Measurements from ENCODE around the gene HMGXB3. TPM values are rescaled to one million over a fixed set of nuclear protein-coding genes. Genes with fewer than 3 reads are reported as not detected.
"Not testable (repeated sequence)": the region's sequence is repeated elsewhere in the genome, so short reads cannot be mapped to it uniquely, and the experiment has no call there.

The HMGXB3 gene
- total RNA-seq, 1 experiment from 2014 or later: 67.8 TPM

GRCh38 chr5:150045549-150045948 is 45.0 kb downstream of the HMGXB3 start:
- H3K4me1 Mint-ChIP-seq (ENCODE audit: insufficient read depth, unreplicated experiment): peaks cover 31% of the 10 kb centered on the region
- BruUV-seq (replicated peaks): no TSS peak

GRCh38 chr5:150046031-150046430 is 45.5 kb downstream of the HMGXB3 start:
- Mint-ChIP-seq H3K4me3 (ENCODE audit: unreplicated experiment) (no peak overlapping the region), H3K27me3 (ENCODE audit: insufficient read depth, unreplicated experiment) (no peaks in the 10 kb centered on the region), H3K4me1 (ENCODE audit: insufficient read depth, unreplicated experiment) (peaks cover 36% of the 10 kb centered on the region), H3K9me3 (ENCODE audit: unreplicated experiment) (no peaks in the 10 kb centered on the region), H3K27ac (ENCODE audit: low read depth, unreplicated experiment) (no peak overlapping the region), H3K36me3 (ENCODE audit: insufficient read depth, unreplicated experiment) (peaks cover 96% of the 10 kb centered on the region)
- intact Hi-C loops (cut with micrococcal nuclease): no loop called here
- BruUV-seq (replicated peaks): no TSS peak
- CTCF ChIA-PET: interaction anchor here (0.6 to 1.8 kb wide), 10 partner anchors 9 to 269 kb away, joined by 3 to 8 read pairs (median 3); partner anchors contain the start of genes HMGXB3 and TIGD6
- POLR2A ChIA-PET: interaction anchor here (1.0 kb wide), 1 partner anchor 43 kb away, joined by 3 read pairs; no protein-coding TSS in a partner anchor
- DNase-seq (ENCODE audit: unreplicated experiment): no peak
- TF ChIP-seq CTCF (IDR thresholded peaks at IDR 0.05; ENCODE audit: unreplicated experiment): no peak

More at GRCh38 chr5:150045549-150045948, 45.0 kb downstream of the HMGXB3 start:
- no peaks in the 10 kb centered on the region for H3K27me3 Mint-ChIP-seq (ENCODE audit: insufficient read depth, unreplicated experiment)
- POLR2A ChIA-PET: interaction anchor here (0.6 to 1.0 kb wide), 3 partner anchors 43 to 358 kb away, joined by 3 read pairs; no protein-coding TSS in a partner anchor
- no peak overlapping the region for H3K27ac Mint-ChIP-seq (ENCODE audit: low read depth, unreplicated experiment)
- no peaks in the 10 kb centered on the region for H3K9me3 Mint-ChIP-seq (ENCODE audit: unreplicated experiment)
- intact Hi-C loops (cut with micrococcal nuclease): no loop called here
- no peak overlapping the region for H3K4me3 Mint-ChIP-seq (ENCODE audit: unreplicated experiment)
- DNase-seq (ENCODE audit: unreplicated experiment): no peak
- no peak for TF ChIP-seq CTCF (IDR thresholded peaks at IDR 0.05; ENCODE audit: unreplicated experiment)
- CTCF ChIA-PET: interaction anchor here (0.6 to 1.8 kb wide), 14 partner anchors 9 to 268 kb away, joined by 3 to 8 read pairs (median 3); partner anchors contain the start of genes HMGXB3 and TIGD6
- H3K36me3 Mint-ChIP-seq (ENCODE audit: insufficient read depth, unreplicated experiment): peaks cover 96% of the 10 kb centered on the region

- Mint-ChIP-seq H3K4me1 (ENCODE audit: insufficient read depth, unreplicated experiment) (peaks cover 46% of the 10 kb centered on the region), H3K27ac (ENCODE audit: low read depth, unreplicated experiment) (peak overlapping the region; percentile 60), H3K36me3 (ENCODE audit: insufficient read depth, unreplicated experiment) (peaks cover 88% of the 10 kb centered on the region)
- not testable (repeated sequence) for BruUV-seq (replicated peaks); H3K27me3 Mint-ChIP-seq (ENCODE audit: insufficient read depth, unreplicated experiment); H3K9me3 Mint-ChIP-seq (ENCODE audit: unreplicated experiment); H3K4me3 Mint-ChIP-seq (ENCODE audit: unreplicated experiment)
- peak; percentile 90 for DNase-seq (ENCODE audit: unreplicated experiment)
- intact Hi-C loops (cut with micrococcal nuclease): loop anchor here (1.0 kb wide), 1 partner anchor 49 kb away; no protein-coding TSS in a partner anchor
- ChIA-PET POLR2A (interaction anchor here (0.6 to 1.3 kb wide), 5 partner anchors 9 to 48 kb away, joined by 3 to 5 read pairs (median 3); no protein-coding TSS in a partner anchor), CTCF (interaction anchor here (0.6 to 1.2 kb wide), 3 partner anchors 9 to 1065 kb away, joined by 3 to 6 read pairs (median 3); no protein-coding TSS in a partner anchor)
These were observed 49.8 kb downstream of the HMGXB3 start for GRCh38 chr5:150050172-150050811.

- CTCF ChIA-PET: interaction anchor here (0.6 to 1.0 kb wide), 3 partner anchors 13 to 675 kb away, joined by 3 read pairs; no protein-coding TSS in a partner anchor
These were observed 51.2 kb downstream of the HMGXB3 start for GRCh38 chr5:150051657-150052195.

More at GRCh38 chr5:150051657-150052195, 51.2 kb downstream of the HMGXB3 start:
- no peak for TF ChIP-seq CTCF (IDR thresholded peaks at IDR 0.05; ENCODE audit: unreplicated experiment)
- no peaks in the 10 kb centered on the region for H3K9me3 Mint-ChIP-seq (ENCODE audit: unreplicated experiment)
- H3K27ac Mint-ChIP-seq (ENCODE audit: low read depth, unreplicated experiment): no peak overlapping the region
- peaks cover 84% of the 10 kb centered on the region for H3K36me3 Mint-ChIP-seq (ENCODE audit: insufficient read depth, unreplicated experiment)
- peaks cover 46% of the 10 kb centered on the region for H3K4me1 Mint-ChIP-seq (ENCODE audit: insufficient read depth, unreplicated experiment)
- no peak for DNase-seq (ENCODE audit: unreplicated experiment)
- no TSS peak for BruUV-seq (replicated peaks)
- intact Hi-C loops (cut with micrococcal nuclease): no loop called here
- no peak overlapping the region for H3K4me3 Mint-ChIP-seq (ENCODE audit: unreplicated experiment)
- POLR2A ChIA-PET: interaction anchor here (2.4 kb wide), 1 partner anchor 29 kb away, joined by 9 read pairs; no protein-coding TSS in a partner anchor
- H3K27me3 Mint-ChIP-seq (ENCODE audit: insufficient read depth, unreplicated experiment): no peaks in the 10 kb centered on the region
